A673 (cell line): Measurements from ENCODE around the gene SMIM36. TPM values are rescaled to one million over a fixed set of nuclear protein-coding genes. Genes with fewer than 3 reads are reported as not detected.
"Not testable (repeated sequence)": the region's sequence is repeated elsewhere in the genome, so short reads cannot be mapped to it uniquely, and the experiment has no call there.

Source experiments
- BruUV-seq: library from RNA; stranded (reverse); fragments of 400-500 nt; replicated peaks from 2 replicates; lab custom pipeline; 2021; lab: Mats Ljungman, UMichigan
- CTCF ChIA-PET: fragments of 300-600 bp; sonication (Branson Sonifier 250); formaldehyde crosslinking; loops from one replicate; lab custom pipeline; 2022; ENCODE audit warnings: antibody characterized with exemption; lab: Charles Lee
- POLR2A ChIA-PET: fragments of 300-600 bp; sonication (Branson Sonifier 250); formaldehyde crosslinking; loops from one replicate; lab custom pipeline; 2022; ENCODE audit warnings: antibody characterized with exemption; ENCODE audit not compliant: low non-redundant PET; lab: Charles Lee
- DNase-seq: peaks from one replicate; pipeline ENCODE4 v3.0.0-alpha.2; 2015; ENCODE audit warnings: low spot score
- H3K27ac ChIP-seq: fragments of 200-600 bp; sonication (generic); 2 replicates; pipeline ENCODE4 v1.5.1; 2016; ENCODE audit warnings: mixed run types, low read depth, mild to moderate bottlenecking, mixed read lengths, antibody characterized with exemption, low read length; ENCODE audit not compliant: poor library complexity, severe bottlenecking
- H3K27me3 ChIP-seq: fragments of 200-600 bp; sonication (generic); replicated peaks from 2 replicates; pipeline ENCODE4 v1.6.1; 2017; ENCODE audit warnings: mixed run types, low read depth, mild to moderate bottlenecking, mixed read lengths, antibody characterized with exemption, low read length; ENCODE audit not compliant: insufficient read depth, poor library complexity
- H3K36me3 ChIP-seq: fragments of 200-600 bp; sonication (generic); 2 replicates; pipeline ENCODE4 v1.6.1; 2016; ENCODE audit warnings: mixed run types, mild to moderate bottlenecking, mixed read lengths, antibody characterized with exemption, low read length; ENCODE audit not compliant: insufficient read depth, poor library complexity, severe bottlenecking
- H3K4me1 ChIP-seq: fragments of 200-600 bp; sonication (generic); 2 replicates; pipeline ENCODE4 v1.6.1; 2017; ENCODE audit warnings: mixed run types, mild to moderate bottlenecking, mixed read lengths, antibody characterized with exemption, low read length; ENCODE audit not compliant: insufficient read depth, poor library complexity, severe bottlenecking
- H3K4me3 ChIP-seq: fragments of 200-600 bp; sonication (generic); 2 replicates; pipeline ENCODE4 v1.5.1; 2016; ENCODE audit warnings: low read depth, mixed run types, mild to moderate bottlenecking, mixed read lengths, low read length; ENCODE audit not compliant: poor library complexity, severe bottlenecking
- H3K9me3 ChIP-seq: fragments of 200-600 bp; sonication (generic); 2 replicates; pipeline ENCODE4 v1.6.1; 2016; ENCODE audit warnings: mixed run types, low read depth, mild to moderate bottlenecking, mixed read lengths, antibody characterized with exemption, low read length; ENCODE audit not compliant: poor library complexity, severe bottlenecking
- EZH2 ChIP-seq: fragments of 200-600 bp; sonication (generic); IDR thresholded peaks from 2 replicates; pipeline ENCODE4 v1.6.1; 2017; ENCODE audit warnings: borderline replicate concordance, low read depth, mild to moderate bottlenecking, mixed read lengths, antibody characterized with exemption, low read length; ENCODE audit not compliant: poor library complexity, severe bottlenecking
- intact Hi-C: fragments of 100-400 bp; cut with micrococcal nuclease; formaldehyde crosslinking; loops from one replicate; pipeline ENCODE4 v1.10.0; 2022; ENCODE audit not compliant: unreplicated experiment
- total RNA-seq: library from RNA; stranded (reverse); gene quantifications from 2 replicates; pipeline ENCODE4 v1.2.3, GENCODE V29; 2021
- TF ChIP-seq, protein P1 (sequence below): fragments of 300-800, 200-600 bp; sonication (generic); conservative IDR thresholded peaks from 2 replicates; pipeline ENCODE4 v1.5.1; 2017; ENCODE audit warnings: low read depth, mild to moderate bottlenecking, antibody characterized with exemption, low read length, moderate library complexity, mixed read lengths

The SMIM36 gene
- total RNA-seq, 1 experiment from 2014 or later = not detected

- no TSS peak for BruUV-seq
- peak; percentile 86 for DNase-seq
- Histone ChIP-seq H3K4me1 (no peaks in the 10 kb centered on the region), H3K36me3 (no peaks in the 10 kb centered on the region), H3K27me3 (peaks cover 9% of the 10 kb centered on the region), H3K9me3 (no peaks in the 10 kb centered on the region), H3K4me3 (no peak overlapping the region), H3K27ac (no peak overlapping the region)
- ChIA-PET POLR2A (interaction anchor here (0.6 kb wide), 1 partner anchor 54 kb away, joined by 19 read pairs; no protein-coding TSS in a partner anchor), CTCF (interaction anchor here (0.6 to 1.0 kb wide), 5 partner anchors 157 to 521 kb away, joined by 3 to 7 read pairs (median 4); no protein-coding TSS in a partner anchor)
- intact Hi-C loops = loop anchor here (1.0 to 5.0 kb wide), 3 partner anchors 158 to 522 kb away; no protein-coding TSS in a partner anchor
- no peak for TF ChIP-seq EZH2
- TF ChIP-seq, protein P1, sequence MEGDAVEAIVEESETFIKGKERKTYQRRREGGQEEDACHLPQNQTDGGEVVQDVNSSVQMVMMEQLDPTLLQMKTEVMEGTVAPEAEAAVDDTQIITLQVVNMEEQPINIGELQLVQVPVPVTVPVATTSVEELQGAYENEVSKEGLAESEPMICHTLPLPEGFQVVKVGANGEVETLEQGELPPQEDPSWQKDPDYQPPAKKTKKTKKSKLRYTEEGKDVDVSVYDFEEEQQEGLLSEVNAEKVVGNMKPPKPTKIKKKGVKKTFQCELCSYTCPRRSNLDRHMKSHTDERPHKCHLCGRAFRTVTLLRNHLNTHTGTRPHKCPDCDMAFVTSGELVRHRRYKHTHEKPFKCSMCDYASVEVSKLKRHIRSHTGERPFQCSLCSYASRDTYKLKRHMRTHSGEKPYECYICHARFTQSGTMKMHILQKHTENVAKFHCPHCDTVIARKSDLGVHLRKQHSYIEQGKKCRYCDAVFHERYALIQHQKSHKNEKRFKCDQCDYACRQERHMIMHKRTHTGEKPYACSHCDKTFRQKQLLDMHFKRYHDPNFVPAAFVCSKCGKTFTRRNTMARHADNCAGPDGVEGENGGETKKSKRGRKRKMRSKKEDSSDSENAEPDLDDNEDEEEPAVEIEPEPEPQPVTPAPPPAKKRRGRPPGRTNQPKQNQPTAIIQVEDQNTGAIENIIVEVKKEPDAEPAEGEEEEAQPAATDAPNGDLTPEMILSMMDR = peak; percentile 96
Observed at GRCh38 chr17:55513885-55514590, 2.8 kb upstream of the SMIM36 start.

DNA sequence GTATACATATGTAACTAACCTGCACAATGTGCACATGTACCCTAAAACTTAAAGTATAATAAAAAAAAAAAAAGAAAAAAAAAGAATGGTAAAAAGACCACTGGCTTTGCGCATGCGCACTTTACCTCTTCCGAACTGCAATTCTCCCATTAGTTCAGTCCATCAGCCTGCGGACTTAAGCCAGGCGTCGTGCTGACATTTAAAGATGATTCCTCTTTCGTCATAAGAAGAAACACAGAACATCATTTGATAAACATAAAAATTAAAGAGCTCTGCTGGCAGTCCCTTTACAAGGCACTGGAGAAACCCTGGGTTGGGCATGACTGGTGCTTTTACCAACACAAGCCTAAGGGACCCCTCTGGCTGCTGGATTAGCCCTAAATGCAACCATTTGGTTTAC lies 3.6 kb downstream of the SMIM36 start:
- DNase-seq, H3K4me3 ChIP-seq, H3K36me3 ChIP-seq, H3K27ac ChIP-seq, POLR2A ChIA-PET, BruUV-seq, H3K9me3 ChIP-seq, H3K4me1 ChIP-seq, intact Hi-C loops, H3K27me3 ChIP-seq, CTCF ChIA-PET: not testable (repeated sequence)

- intact Hi-C loops, H3K9me3 ChIP-seq, DNase-seq, H3K27ac ChIP-seq, H3K4me3 ChIP-seq, CTCF ChIA-PET, H3K36me3 ChIP-seq, POLR2A ChIA-PET, H3K27me3 ChIP-seq, H3K4me1 ChIP-seq, BruUV-seq: not testable (repeated sequence)
Observed at GRCh38 chr17:55501626-55502025, 9.6 kb downstream of the SMIM36 start.

DNA sequence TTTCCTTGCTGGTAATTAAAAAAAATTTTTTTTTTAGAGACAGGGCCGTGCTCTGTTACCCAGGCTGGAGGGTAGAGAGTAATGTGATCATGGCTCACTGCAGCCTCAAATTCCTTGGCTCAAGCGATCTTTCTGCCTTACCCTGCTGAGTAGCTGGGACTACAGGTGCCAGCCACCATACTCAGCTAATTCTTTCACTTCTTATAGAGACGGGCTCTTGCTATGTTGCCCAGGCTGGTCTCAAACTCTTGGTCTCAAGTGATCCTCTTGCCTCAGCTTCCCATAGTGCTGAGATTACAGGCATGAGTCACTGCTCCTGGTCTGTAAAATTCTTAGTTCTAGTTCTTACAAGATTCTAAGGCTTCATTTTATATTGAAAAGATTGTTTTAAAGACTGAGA lies 11.1 kb downstream of the SMIM36 start:
- no peaks in the 10 kb centered on the region for H3K27me3 ChIP-seq
- TF ChIP-seq, protein P1 = no peak
- TF ChIP-seq EZH2 = no peak
- DNase-seq = no peak
- no peak overlapping the region for H3K27ac ChIP-seq
- H3K9me3 ChIP-seq = no peaks in the 10 kb centered on the region
- CTCF ChIA-PET = no interaction called here
- POLR2A ChIA-PET = interaction anchor here (0.6 kb wide), 1 partner anchor 16 kb away, joined by 6 read pairs; no protein-coding TSS in a partner anchor
- no TSS peak for BruUV-seq
- peaks cover 8% of the 10 kb centered on the region for H3K4me1 ChIP-seq
- H3K36me3 ChIP-seq = no peaks in the 10 kb centered on the region
- no peak overlapping the region for H3K4me3 ChIP-seq
- intact Hi-C loops = no loop called here
